Posterior cingulate gyrus (tissue), 11 donors: Measurements from ENCODE around the gene KCNV2.

Experiments
- DNase-seq, 10 donors: peaks; one replicate each; pipeline versions ENCODE4 v3.0.0 to v3.0.0-alpha.2; 2020 to 2021; ENCODE audit warnings: mixed read lengths in 3 of 10
- intact Hi-C: fragments of 100-400 bp; cut with DNase I; formaldehyde crosslinking; loops from one replicate; pipeline ENCODE4 v1.15.1; 2023

The KCNV2 gene

DNA sequence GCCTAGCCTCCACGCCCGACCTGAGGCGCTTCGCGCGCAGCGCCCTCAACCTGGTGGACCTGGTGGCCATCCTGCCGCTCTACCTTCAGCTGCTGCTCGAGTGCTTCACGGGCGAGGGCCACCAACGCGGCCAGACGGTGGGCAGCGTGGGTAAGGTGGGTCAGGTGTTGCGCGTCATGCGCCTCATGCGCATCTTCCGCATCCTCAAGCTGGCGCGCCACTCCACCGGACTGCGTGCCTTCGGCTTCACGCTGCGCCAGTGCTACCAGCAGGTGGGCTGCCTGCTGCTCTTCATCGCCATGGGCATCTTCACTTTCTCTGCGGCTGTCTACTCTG, 1.4 kb downstream of the KCNV2 start:
- peak in 1 of 10 donors; percentile 84 for DNase-seq
- intact Hi-C loops: no loop called here

DNA sequence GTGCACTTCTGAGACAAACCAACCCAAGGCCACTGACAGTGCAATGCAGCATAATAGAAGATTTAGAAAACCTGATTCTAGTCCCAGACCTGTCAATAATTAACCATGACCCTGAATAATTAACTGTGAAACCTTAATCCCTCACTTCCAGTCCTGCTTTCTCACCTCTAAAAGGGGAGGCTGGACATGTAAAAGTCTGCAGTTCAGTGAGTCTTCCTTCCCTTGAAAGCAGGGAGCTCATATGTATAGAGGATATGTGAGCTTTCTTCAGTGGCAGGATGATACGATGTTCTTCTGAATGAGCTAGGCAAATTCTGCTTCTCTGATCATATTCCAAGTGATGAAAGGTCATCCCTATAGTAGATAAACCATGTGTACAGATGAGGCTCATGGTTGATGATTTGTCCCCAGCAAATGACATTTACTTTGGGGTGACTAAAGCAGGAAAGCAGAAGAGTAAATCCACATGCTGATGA, 2.9 kb downstream of the KCNV2 start:
- intact Hi-C loops: loop anchor here (10.0 kb wide), 1 partner anchor 585 kb away; no protein-coding TSS in a partner anchor
- no peak for DNase-seq

DNA sequence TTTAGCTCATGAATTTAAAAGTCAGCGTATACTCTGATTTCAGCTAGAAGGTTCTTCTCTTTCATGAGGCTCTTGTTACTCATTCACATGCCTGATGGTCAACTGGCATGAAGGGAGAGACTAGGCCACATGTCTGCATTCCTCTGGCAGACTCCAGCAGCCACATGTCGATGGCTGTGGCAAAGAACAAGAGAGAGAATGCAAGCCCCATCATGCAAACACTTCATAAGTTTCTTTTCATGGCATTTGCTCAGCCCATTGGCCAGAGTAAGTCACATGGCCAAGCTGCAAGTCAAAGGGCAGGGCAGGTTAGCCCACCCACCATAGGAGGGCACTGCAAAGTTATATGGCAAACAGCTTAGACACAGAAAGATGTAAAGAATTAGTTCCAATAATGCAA, 5.4 kb downstream of the KCNV2 start:
- no peak for DNase-seq
- intact Hi-C loops: loop anchor here (10.0 kb wide), 1 partner anchor 588 kb away; no protein-coding TSS in a partner anchor

DNA sequence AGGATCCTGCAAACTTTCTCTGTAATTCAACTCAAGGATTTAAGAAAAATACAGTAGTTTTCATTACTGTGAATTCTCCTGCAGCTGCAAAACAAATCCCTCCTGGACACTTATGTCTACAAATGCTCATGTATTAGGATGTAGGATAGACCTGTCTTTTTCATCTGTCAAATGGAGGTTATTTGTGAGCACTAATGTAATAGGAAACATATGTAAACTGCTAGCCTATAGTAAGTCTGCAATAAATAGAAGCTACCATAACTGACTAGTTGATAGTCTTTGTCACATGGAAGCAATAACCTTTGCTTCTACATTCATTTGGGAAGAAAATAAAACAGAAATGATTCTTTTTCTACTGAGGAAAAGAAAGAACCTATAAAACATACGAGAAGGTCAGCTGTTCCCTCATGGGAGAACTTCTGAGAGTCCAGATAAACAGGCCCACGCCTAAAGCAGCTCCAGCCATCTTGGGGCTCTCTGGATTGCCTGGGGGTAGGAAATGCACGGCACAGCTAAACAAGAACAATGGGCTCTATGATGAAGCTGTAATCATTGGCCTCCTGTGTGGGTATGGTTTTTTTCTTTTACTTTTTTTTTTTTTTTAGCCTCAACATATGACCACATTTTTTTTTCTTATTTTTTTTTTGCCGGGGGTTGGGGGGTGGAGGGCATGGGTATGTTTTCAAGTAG, 6.2 kb downstream of the KCNV2 start:
- DNase-seq: no peak
- intact Hi-C loops: loop anchor here (10.0 kb wide), 1 partner anchor 589 kb away; no protein-coding TSS in a partner anchor

DNA sequence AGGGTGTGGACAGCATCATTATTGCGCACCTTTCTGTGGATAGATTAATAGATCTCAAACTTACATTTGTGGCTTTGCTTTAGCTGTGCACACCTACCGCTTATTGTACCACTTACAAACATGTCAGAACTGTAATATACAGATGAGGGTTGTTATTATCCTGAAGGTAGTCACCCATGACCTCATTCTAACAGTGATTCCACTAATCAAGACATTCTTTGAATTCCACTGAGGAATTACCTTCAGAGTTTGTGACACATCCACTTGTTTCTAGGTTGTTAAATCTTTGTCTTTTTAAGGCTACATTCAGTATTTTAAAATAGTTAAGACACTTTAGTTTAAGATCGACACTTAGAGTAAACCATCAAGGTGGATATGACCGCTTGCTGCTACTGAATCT, 7.8 kb downstream of the KCNV2 start:
- no peak for DNase-seq
- intact Hi-C loops: loop anchor here (10.0 kb wide), 1 partner anchor 590 kb away; no protein-coding TSS in a partner anchor

DNA sequence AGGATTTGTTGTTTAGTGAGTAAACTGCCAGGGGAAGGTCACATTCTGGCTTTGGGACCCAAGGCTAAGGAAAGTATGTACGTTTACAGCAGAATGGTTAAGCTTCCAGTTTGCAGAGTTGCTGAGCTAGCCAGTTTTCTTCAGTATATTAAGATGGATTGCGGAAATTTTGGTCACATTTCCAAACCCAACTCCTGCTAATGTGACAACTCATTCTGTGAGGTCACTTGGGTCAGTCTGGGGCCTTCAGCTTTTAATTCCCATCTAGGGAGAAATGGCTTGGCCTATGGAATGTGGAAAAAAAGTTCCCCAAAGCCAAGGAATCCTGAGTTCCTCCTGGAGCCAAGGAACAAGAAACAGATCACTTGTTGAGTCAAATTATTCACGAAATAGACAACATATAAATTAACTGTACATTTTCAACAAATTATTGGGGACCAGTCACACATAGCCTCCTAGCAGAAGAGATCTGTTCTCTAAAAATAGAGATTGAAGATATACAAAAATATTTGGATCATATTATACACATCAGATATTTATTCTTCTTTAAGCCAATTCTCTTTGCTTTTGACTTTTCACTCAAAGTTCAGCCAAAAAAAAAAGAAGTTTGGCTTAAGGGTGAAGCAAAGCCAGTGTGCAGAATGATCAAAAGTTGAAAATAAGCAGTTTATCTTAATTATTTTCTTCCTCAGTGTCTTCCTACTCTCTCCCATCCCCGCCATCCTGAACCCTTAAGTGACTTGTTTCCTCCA, 8.8 kb downstream of the KCNV2 start:
- DNase-seq: no peak
- intact Hi-C loops: loop anchor here (10.0 kb wide), 1 partner anchor 591 kb away; no protein-coding TSS in a partner anchor

DNA sequence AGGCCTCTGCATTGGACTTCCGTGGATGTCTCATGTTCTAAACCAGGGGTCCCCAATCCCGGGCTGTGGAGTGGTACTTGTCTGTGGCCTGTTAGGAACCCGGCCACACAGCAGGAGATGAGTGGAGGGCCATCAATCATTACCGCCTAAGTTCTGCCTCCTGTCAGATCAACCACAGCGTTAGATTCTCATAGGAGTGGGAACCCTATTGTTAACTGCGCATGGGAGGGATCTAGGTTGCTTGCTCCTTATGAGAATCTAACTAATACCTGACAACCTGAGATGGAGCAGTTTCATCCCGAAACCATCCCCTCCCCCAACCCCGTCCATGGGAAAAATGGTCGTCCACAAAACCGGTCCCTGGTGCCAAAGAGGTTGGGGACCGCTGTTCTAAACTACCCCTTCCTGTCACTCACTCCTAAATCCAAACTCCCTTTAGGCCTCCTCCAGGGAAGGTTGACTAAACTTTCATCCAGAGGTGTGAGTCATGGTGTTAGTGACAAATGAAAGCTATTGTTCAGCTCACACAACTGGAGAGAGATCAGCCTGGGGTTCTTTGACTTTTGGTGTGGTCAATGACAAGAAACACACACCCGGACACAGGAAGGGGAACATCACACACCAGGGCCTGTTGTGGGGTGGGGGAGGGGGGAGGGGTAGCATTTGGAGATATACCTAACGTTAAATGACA, 9.5 kb downstream of the KCNV2 start:
- no peak for DNase-seq
- intact Hi-C loops: loop anchor here (10.0 kb wide), 1 partner anchor 592 kb away; no protein-coding TSS in a partner anchor

DNA sequence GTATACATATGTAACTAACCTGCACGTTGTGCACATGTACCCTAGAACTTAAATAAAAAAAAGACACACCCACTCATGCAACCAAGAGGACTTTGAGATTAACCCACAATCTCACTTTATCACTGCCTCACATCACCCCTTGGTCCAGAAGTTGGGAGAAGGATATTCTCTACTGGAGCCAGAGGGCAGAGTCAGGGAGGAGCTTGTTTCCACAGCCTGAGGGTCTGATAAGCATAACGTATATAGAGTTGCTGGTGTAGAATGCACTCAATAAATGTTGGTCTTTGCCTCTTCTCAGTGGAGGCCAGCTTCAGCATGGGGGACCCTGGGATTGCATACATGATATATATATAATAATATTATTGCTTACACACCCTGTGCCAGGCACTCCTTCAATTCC, 10.1 kb downstream of the KCNV2 start:
- no peak for DNase-seq
- intact Hi-C loops: loop anchor here (10.0 kb wide), 1 partner anchor 593 kb away; no protein-coding TSS in a partner anchor

DNA sequence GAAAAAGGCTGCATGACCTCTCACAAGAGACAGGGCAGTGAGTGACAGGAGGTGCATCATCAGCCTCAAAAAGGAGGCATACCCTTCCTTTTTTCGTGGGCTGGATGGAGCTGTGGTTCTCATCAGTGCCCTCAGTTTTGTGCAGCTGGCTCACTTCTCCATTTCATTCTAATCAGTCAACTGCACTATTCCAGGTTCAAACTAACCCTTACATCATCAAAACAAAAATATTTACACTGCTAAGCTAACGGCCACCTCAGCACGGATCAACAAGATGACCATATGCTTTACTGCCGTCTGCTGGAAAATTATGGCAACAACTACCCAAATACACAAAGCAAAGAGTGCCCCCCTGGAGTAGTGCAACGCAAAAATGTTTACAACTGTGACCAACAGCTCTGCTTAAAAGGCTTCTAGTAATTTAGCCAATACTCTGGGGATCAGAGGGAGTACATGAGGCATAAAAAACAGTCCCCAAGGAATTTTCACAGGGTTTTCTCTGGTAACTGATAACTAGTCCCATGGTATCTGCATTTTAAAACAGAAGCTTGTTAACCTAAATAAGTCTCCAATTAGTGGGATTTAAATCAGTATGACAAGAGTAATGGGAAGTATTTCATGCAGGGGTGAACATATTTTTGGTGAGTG, 10.8 kb downstream of the KCNV2 start:
- peak in 1 of 10 donors; percentile 20 for DNase-seq
- intact Hi-C loops: loop anchor here (10.0 kb wide), 1 partner anchor 593 kb away; no protein-coding TSS in a partner anchor

DNA sequence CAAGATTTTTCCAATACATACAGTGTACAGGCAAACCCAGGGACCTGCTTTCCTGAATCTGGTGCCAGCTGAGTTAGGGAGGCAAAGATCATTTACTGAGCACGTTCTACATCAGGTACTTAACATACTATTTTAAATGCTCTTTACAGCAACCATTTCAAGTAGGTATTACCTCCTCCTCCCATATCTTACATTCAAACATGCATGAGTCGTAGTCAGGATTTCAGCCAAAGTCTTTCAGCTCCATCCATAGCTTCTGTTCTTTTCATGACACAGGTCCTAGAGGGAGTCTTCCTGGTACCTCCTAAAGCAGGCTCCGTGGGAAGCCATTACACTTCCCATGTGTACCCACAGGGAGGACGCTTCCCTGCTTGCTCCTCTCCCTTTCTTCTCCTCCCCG, 11.7 kb downstream of the KCNV2 start:
- DNase-seq: no peak
- intact Hi-C loops: loop anchor here (10.0 kb wide), 1 partner anchor 594 kb away; no protein-coding TSS in a partner anchor

DNA sequence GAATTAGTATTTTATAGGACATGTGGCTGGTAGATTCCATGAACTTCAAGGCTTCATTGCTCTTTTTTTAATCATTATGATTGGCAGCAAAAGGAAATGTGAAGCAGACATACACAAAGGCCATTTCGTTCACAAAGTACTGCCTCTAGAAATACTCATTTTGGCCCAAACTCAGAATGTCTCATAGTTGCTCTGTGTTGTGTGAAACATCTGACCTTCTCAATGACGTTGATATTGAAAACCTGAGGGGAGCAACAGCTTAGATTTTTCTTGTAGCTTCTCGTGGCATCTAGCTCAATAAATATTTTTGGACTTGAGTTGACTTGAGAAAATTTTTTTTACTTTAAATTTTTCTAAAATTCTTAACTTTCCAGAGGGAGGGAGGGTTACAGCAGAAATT, 12.4 kb downstream of the KCNV2 start:
- DNase-seq: no peak
- intact Hi-C loops: loop anchor here (10.0 kb wide), 1 partner anchor 595 kb away; no protein-coding TSS in a partner anchor

DNA sequence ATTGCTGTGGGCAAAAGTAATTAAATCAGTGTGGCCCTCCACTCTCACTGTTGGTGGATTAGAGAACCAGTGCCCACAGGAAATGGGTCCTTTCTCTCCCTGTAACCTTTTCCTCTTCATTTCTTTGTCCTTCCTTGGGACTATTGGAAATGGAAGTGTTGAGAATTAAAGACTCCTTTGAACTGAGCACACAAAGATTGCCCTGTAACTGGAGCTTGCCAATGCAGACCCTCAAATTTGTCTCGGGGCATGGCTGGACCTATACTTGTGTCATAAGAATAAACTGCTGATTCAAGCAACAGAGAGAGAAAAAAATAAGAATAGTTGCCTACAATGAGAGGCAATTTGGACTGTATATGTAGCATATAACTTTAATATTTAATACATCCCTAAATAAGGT, 13.7 kb downstream of the KCNV2 start:
- no peak for DNase-seq
- intact Hi-C loops: no loop called here

DNA sequence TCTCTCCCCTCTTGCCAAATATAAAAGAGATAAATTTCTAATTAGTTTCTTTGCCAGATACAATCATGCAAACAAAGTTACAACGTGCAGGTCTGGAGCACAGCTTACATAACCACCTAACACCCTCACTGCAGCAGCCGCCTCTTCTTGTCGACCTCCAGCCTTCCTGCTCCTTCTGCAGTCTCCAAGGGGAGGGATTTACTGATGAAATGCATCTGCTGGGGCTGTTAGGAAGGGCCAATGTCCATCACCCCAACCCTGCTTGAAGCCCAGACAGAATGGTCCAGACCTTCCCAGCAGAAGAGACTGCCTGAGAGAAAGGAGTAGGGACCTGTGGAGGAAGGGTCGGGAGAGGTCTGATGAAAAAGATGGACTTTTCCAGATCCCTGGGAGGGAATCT, 15.2 kb downstream of the KCNV2 start:
- intact Hi-C loops: no loop called here
- no peak for DNase-seq

DNA sequence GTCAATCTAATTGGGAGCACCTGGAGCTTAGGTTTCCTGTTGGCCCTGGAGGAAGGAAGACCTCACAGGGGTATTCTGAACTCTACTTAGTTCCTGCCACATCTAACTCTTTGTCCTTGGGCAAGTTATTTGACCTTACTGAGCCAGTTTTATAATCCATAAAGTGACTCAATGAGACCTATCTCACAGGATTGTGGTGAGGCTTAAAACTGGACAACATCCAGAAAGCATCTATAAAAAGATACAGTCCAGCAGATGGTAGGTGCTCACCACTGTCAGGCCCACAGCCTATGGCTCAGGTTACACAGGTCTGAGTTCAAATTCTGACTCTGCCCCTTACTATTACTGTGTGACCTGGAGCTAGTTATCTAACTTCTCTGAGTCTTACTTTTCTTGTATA, 23.3 kb downstream of the KCNV2 start:
- intact Hi-C loops: no loop called here

DNA sequence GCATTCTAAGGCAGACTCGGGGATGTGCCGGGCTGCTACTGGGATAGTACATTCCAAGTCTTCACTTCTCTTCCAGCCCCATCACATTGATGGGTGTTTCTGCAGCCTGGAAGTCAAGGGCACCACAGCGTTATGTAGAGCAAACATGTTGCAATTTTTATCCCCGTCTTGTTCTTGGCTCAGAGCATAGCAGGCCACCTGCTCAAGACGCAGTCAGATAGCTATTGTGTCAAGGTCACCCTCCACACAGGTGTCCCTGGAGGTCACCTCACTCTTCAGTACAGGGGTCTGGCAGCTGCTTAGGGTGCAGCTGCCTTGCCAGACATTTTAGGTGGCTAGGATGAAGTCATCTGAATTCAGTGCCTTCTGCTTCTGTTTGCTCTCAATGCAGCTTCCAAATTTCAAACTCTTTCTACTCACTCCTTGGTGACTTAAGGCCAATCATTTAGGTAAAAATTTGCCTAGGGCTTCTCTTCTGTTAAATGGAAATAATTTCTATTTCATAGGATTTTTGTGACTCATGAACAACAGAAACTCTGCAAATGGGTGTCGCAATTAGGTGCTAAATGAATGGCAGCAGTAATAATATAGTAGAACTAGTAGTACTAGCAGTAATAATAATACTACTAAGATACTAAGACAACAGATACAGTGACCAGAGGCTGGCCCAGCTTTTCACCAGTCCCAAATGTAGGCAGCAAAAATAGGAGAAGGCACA, 24.3 kb downstream of the KCNV2 start:
- intact Hi-C loops: no loop called here
- DNase-seq: no peak

More for the DNA sequence above, 23.3 kb downstream of the KCNV2 start:
- no peak for DNase-seq

DNA sequence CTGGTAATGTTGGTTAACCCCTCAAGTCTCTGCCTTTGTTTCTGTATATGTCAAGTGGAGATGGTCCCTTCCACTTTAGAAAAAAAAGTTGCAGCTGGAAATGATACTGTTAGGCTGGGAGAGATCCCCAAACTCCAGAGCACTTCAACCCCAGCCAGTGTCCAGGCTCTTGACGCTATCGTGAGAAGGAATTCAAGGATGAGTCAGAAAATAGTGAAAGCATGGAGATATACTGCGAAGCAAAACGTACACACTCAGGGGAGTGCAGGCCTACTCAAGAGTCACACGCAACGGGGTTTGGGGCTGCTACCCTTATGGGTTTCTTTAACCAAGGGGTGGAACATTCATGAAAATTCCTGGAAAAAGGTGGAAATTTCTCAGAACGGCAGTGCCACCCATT, 24.9 kb downstream of the KCNV2 start:
- DNase-seq: no peak
- intact Hi-C loops: no loop called here

DNA sequence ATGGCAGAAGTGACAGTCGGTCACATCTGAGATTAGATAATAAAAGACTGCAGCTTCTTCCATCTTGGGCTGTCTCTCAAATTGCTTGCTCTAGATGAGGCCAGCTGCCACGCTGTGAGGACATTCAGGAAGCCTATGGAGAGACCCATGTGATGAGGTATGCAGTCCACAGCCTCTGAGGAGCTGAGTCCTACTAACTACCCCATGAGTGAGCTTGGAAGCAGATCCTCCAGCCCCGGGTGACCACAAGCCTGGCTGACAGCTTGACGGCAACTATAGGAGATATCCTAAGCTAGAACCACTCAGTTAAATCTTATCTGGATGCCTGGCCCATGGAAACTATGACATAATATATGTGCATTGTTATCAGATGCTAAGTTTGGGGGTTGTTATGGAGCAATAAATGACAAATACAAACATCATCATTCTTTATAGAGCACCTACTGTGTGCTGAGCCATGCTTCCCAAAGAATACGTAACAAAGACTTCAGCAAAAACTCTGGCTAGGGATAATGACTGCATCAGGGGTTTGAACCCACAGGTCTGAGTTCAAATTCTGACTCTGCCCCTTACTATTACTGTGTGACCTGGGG, 26.7 kb downstream of the KCNV2 start:
- DNase-seq: no peak
- intact Hi-C loops: no loop called here

DNA sequence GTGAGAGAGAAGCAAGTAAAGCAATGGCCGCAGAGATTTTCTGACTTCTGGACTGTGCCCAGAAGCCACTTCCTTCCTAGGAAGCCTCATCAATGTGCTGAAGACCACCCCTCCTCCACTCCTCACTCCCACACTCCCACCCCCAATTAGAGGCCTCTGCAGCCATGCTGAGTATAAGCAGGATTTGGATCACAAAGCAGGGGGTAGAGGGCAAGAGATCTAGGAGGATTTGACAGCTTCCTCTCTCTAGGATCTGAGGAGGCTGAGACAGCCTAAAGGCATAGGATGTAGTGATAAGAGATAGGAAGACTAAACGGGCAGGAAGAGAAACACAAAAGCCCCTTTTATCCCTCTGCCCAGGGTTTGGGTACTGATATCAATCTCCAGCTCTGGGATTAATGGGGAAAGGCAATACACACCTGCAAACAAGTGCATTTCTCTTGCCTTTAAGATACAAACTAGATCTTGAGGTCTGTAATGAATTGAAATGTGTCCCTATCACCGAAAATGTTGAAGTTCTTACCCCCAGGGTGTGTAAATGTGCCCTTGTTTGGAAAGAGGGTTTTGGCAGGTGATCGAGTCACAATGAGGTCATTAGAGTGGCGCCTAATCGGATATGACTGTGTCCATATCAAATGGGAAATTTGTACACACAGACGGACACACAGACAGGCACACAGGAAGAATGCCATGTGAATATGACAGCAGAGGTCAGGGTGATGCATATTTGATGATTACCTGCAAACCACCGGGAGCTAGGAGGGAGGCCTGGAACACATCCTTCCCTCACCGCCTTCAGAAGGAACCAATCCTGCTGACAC, 28.5 kb downstream of the KCNV2 start:
- no peak for DNase-seq
- intact Hi-C loops: no loop called here

DNA sequence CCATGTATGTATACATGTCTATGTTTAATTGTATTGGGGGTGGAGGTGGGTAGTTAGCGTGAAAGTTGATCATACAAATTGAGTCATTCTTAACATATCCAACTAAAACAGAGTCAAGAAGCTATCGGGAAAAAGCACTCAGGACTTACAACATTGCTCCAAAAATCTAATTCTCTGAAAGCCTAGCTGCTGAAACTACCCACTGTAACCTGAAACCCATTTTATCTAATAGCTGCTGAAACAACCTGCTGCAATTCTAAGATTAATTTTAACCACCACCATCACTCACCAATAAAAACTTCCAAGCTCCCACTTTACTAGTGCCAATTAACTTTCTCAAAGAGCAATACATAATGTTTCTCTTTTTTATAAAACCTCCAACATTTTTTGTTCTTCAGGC, 32.2 kb downstream of the KCNV2 start:
- no peak for DNase-seq
- intact Hi-C loops: no loop called here
